K562 (cell line): ENCODE results near the gene NELFE.

Experiments
- HMG20B ChIP-seq: fragments of 250-450 bp; sonication (Bioruptor Pico); IDR thresholded peaks from 2 replicates; pipeline ENCODE4 v1.5.0; 2021; ENCODE audit warnings: mild to moderate bottlenecking
- MNT ChIP-seq, 2 experiments: fragments of 450-650 bp; conservative IDR thresholded peaks; 2 replicates each; pipeline ENCODE4 v1.6.1; 2017; ENCODE audit warnings: mild to moderate bottlenecking in 2 of 2, moderate library complexity in 2 of 2
- MTF1 ChIP-seq: fragments of 250-450 bp; sonication (Bioruptor Pico); IDR thresholded peaks from 2 replicates; pipeline ENCODE4 v1.9.0; 2021; ENCODE audit warnings: moderate library complexity, mild to moderate bottlenecking, inconsistent platforms, borderline replicate concordance
- MYC ChIP-seq, 2 experiments: fragments of 250-450 bp in 1 of 2; sonication (Bioruptor Pico) in 1 of 2; IDR thresholded peaks; 2 replicates each; pipeline versions ENCODE4 v1.5.1 to v1.6.1; 2012 to 2021; ENCODE audit warnings: low read depth in 2 of 2, borderline replicate concordance in 1 of 2, improper control_type of control experiment in 1 of 2, low read length in 1 of 2, mild to moderate bottlenecking in 1 of 2, moderate library complexity in 1 of 2
- NRF1 ChIP-seq, 2 experiments: fragments of 450-650 bp; IDR thresholded peaks in 1 of 2; conservative IDR thresholded peaks in 1 of 2; 2 replicates each; pipeline ENCODE4 v1.6.1; 2014; ENCODE audit warnings: mild to moderate bottlenecking in 2 of 2
- POLR2AphosphoS5 ChIP-seq: IDR thresholded peaks from 2 replicates; pipeline ENCODE4 v1.6.1; 2011; ENCODE audit warnings: mild to moderate bottlenecking, low read depth, low read length, moderate library complexity; ENCODE audit not compliant: control insufficient read depth, insufficient read depth
- SMAD1 ChIP-seq: fragments of 150-350 bp; IDR thresholded peaks from 2 replicates; pipeline ENCODE4 v1.6.1; 2014; ENCODE audit warnings: low read length, low read depth; ENCODE audit not compliant: partially characterized antibody
- TAF7 ChIP-seq: fragments of 450-650 bp; IDR thresholded peaks from 2 replicates; pipeline ENCODE4 v1.6.1; 2016; ENCODE audit warnings: missing genetic modification characterization, missing compliant biosample characterization
- TEAD1 ChIP-seq, 2 experiments: fragments of 450-650 bp in 1 of 2; sonication (generic) in 1 of 2; formaldehyde crosslinking; IDR thresholded peaks; 2 replicates each; pipeline versions ENCODE4 v1.4.0 to v1.8.0; 2020 to 2022; ENCODE audit warnings: mild to moderate bottlenecking in 2 of 2, missing genetic modification reagents in 1 of 2
- ZNF232 ChIP-seq: sonication (generic); formaldehyde crosslinking; IDR thresholded peaks from 2 replicates; pipeline ENCODE4 v1.8.0; 2022; ENCODE audit warnings: mild to moderate bottlenecking, missing genetic modification reagents

- TF ChIP-seq NRF1 (conservative IDR thresholded peaks at IDR 0.05 in 1 of 2, IDR thresholded peaks at IDR 0.05 in 1 of 2): no peak
- TF ChIP-seq TAF7 (tag): no peak
- TF ChIP-seq SMAD1: no peak
- TF ChIP-seq MYC (IDR thresholded peaks at IDR 0.05; ENCODE audit: low read depth, low read length): no peak
- TF ChIP-seq MYC (CRISPR knock-in tag; IDR thresholded peaks at IDR 0.05; ENCODE audit: borderline replicate concordance, low read depth): no peak
- TF ChIP-seq MNT (conservative IDR thresholded peaks at IDR 0.05): no peak
- TF ChIP-seq ZNF232 (CRISPR knock-in tag): no peak
- no peak for TF ChIP-seq HMG20B (CRISPR knock-in tag)
- no peak for TF ChIP-seq TEAD1 (CRISPR knock-in tag; IDR thresholded peaks at IDR 0.05)
- TF ChIP-seq MTF1 (CRISPR knock-in tag): no peak
- no peak for TF ChIP-seq POLR2AphosphoS5
Observed at GRCh38 chr6:31947070-31947675, 11.6 kb downstream of the NELFE start.
